Left ventricle myocardium inferior (tissue), 1 donor: ENCODE measurements around the gene DAZAP1. TPM values are rescaled to one million over a fixed set of nuclear protein-coding genes. Genes with fewer than 3 reads are reported as not detected.

Experiments used
- DNase-seq: peaks from one replicate; pipeline ENCODE4 v3.0.0-alpha.2; 2020
- H3K27ac ChIP-seq: fragments of 200-600 bp; replicated peaks from 2 replicates; pipeline ENCODE4 v1.8.0; 2021
- H3K27me3 ChIP-seq: fragments of 200-600 bp; 2 replicates; pipeline ENCODE4 v1.8.0; 2021; ENCODE audit warnings: low read depth
- H3K36me3 ChIP-seq: fragments of 200-600 bp; 2 replicates; pipeline ENCODE4 v1.8.0; 2021
- H3K4me1 ChIP-seq: fragments of 200-600 bp; 2 replicates; pipeline ENCODE4 v1.8.0; 2021
- H3K4me3 ChIP-seq: fragments of 200-600 bp; 2 replicates; pipeline ENCODE4 v1.8.0; 2021; ENCODE audit warnings: mild to moderate bottlenecking, moderate library complexity
- H3K9me3 ChIP-seq: fragments of 200-600 bp; replicated peaks from 2 replicates; pipeline ENCODE4 v1.8.0; 2021
- CTCF ChIP-seq: fragments of 200-600 bp; IDR thresholded peaks from 2 replicates; pipeline ENCODE4 v1.8.0; 2021; ENCODE audit warnings: antibody characterized with exemption, mild to moderate bottlenecking, borderline replicate concordance
- intact Hi-C: fragments of 100-400 bp; cut with micrococcal nuclease; formaldehyde crosslinking; loops from one replicate; pipeline ENCODE4 v1.11.0; 2022
- total RNA-seq: library from RNA; stranded (reverse); fragmentation: NEBNext Ultra II Directional; extraction: Animal tissue kit (Norgen Biotek cat#: 25700); gene quantifications from one replicate; pipeline ENCODE4 v1.2.1, GENCODE V29; 2021
- donor health status: DM: no; HTN: yes; CAD: no; lungs with severe emphysema.

DAZAP1 gene
- total RNA-seq, 1 donor from 2014 or later, result 81.8 TPM

- TF ChIP-seq CTCF, result no peak
- H3K27ac ChIP-seq, result peak overlapping the region; percentile 96
- no peak for DNase-seq
- peaks cover 10% of the 10 kb centered on the region for H3K36me3 ChIP-seq
- H3K27me3 ChIP-seq, result no peaks in the 10 kb centered on the region
- no peaks in the 10 kb centered on the region for H3K9me3 ChIP-seq
- intact Hi-C loops, result no loop called here
- peaks cover 75% of the 10 kb centered on the region for H3K4me1 ChIP-seq
- peak overlapping the region; percentile 86 for H3K4me3 ChIP-seq
These were observed 2.0 kb downstream of the DAZAP1 start for GRCh38 chr19:1409204-1410005.

- Histone ChIP-seq H3K27ac (peak overlapping the region; percentile 96), H3K4me3 (peak overlapping the region; percentile 86), H3K4me1 (peaks cover 83% of the 10 kb centered on the region)
These were observed 2.9 kb downstream of the DAZAP1 start for GRCh38 chr19:1410136-1410786.

GRCh38 chr19:1410789-1411188 is 3.4 kb downstream of the DAZAP1 start:
- Histone ChIP-seq H3K36me3 (peaks cover 10% of the 10 kb centered on the region), H3K4me3 (peak overlapping the region; percentile 86), H3K27me3 (no peaks in the 10 kb centered on the region), H3K4me1 (peaks cover 89% of the 10 kb centered on the region), H3K9me3 (no peaks in the 10 kb centered on the region), H3K27ac (peak overlapping the region; percentile 96)
- no peak for DNase-seq
- no peak for TF ChIP-seq CTCF
- intact Hi-C loops, result no loop called here

More at GRCh38 chr19:1410136-1410786, 2.9 kb downstream of the DAZAP1 start:
- no peak for DNase-seq
- intact Hi-C loops, result no loop called here
- Histone ChIP-seq H3K36me3 (peaks cover 10% of the 10 kb centered on the region), H3K9me3 (no peaks in the 10 kb centered on the region), H3K27me3 (no peaks in the 10 kb centered on the region)
- no peak for TF ChIP-seq CTCF

GRCh38 chr19:1411255-1412191 is 4.1 kb downstream of the DAZAP1 start:
- intact Hi-C loops, result no loop called here
- peak overlapping the region; percentile 96 for H3K27ac ChIP-seq
- H3K9me3 ChIP-seq, result no peaks in the 10 kb centered on the region
- peaks cover 10% of the 10 kb centered on the region for H3K36me3 ChIP-seq
- peak; percentile 80 for DNase-seq
- peaks cover 93% of the 10 kb centered on the region for H3K4me1 ChIP-seq
- TF ChIP-seq CTCF, result no peak
- peak overlapping the region; percentile 86 for H3K4me3 ChIP-seq
- no peaks in the 10 kb centered on the region for H3K27me3 ChIP-seq

GRCh38 chr19:1412323-1412923 is 5.0 kb downstream of the DAZAP1 start:
- intact Hi-C loops, result no loop called here
- Histone ChIP-seq H3K27ac (peak overlapping the region; percentile 96), H3K36me3 (peaks cover 10% of the 10 kb centered on the region), H3K4me3 (no peak overlapping the region), H3K27me3 (no peaks in the 10 kb centered on the region), H3K4me1 (peaks cover 97% of the 10 kb centered on the region), H3K9me3 (no peaks in the 10 kb centered on the region)
- no peak for TF ChIP-seq CTCF
- DNase-seq, result no peak
